C4-2B (cell line): ENCODE data around the gene ARPC1B.
A peak's percentile ranks its signal among the peaks of the same experiment; 100 is the strongest.
"Not testable (repeated sequence)": the region's sequence is repeated elsewhere in the genome, so short reads cannot be mapped to it uniquely, and the experiment has no call there.

ENCODE experiments used
- H3K27ac ChIP-seq: fragments of 450-650 bp; 2 replicates; pipeline ENCODE4 v1.5.1; 2017
- ZFX ChIP-seq: fragments of 450-650 bp; IDR thresholded peaks from 2 replicates; pipeline ENCODE4 v1.6.1; 2017
- TF ChIP-seq, protein P1 (sequence below): fragments of 450-650 bp; conservative IDR thresholded peaks from 2 replicates; pipeline ENCODE4 v1.5.1; 2017; ENCODE audit warnings: mild to moderate bottlenecking

The ARPC1B gene

DNA sequence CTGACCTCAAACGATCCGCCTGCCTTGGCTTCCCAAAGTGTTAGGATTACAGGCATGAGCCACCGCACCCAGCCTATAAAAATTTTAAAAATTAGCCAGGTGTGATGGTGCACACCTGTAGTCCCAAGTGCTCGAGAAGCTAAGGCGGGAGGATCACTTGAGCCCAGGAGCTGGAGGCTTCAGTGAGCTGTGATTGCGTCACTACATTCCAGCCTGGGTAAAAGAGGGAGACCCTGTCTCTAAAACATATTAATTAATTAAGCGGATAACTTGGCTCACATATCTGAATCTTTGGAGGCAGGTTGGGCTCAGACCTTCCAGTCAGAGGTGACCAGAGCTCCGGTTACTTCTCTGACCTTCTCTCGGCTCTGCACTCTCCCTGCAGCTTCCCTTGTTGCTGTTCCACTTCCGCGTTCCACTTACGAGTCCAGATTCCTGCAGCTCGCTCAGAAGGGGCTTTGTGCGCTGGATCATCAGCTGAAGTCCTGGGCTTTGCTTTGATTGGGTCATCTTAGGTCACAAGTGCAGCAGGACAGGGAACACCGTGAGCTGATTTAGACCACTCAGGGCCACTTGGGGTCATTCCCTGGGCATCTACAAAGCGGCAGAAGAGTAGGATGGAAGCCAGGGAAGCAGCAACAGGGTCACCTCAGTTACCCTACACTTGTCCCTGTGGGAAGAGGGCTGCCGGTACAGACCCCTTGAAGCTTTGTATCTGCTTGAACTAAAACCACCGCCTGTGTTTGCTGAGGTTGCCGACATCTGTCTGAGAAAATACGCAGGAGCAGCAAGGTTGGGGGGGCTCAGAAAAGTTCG, 2.0 kb upstream of the ARPC1B start:
- TF ChIP-seq ZFX = no peak
- TF ChIP-seq, protein P1, sequence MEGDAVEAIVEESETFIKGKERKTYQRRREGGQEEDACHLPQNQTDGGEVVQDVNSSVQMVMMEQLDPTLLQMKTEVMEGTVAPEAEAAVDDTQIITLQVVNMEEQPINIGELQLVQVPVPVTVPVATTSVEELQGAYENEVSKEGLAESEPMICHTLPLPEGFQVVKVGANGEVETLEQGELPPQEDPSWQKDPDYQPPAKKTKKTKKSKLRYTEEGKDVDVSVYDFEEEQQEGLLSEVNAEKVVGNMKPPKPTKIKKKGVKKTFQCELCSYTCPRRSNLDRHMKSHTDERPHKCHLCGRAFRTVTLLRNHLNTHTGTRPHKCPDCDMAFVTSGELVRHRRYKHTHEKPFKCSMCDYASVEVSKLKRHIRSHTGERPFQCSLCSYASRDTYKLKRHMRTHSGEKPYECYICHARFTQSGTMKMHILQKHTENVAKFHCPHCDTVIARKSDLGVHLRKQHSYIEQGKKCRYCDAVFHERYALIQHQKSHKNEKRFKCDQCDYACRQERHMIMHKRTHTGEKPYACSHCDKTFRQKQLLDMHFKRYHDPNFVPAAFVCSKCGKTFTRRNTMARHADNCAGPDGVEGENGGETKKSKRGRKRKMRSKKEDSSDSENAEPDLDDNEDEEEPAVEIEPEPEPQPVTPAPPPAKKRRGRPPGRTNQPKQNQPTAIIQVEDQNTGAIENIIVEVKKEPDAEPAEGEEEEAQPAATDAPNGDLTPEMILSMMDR = no peak
- H3K27ac ChIP-seq = no peak overlapping the region

DNA sequence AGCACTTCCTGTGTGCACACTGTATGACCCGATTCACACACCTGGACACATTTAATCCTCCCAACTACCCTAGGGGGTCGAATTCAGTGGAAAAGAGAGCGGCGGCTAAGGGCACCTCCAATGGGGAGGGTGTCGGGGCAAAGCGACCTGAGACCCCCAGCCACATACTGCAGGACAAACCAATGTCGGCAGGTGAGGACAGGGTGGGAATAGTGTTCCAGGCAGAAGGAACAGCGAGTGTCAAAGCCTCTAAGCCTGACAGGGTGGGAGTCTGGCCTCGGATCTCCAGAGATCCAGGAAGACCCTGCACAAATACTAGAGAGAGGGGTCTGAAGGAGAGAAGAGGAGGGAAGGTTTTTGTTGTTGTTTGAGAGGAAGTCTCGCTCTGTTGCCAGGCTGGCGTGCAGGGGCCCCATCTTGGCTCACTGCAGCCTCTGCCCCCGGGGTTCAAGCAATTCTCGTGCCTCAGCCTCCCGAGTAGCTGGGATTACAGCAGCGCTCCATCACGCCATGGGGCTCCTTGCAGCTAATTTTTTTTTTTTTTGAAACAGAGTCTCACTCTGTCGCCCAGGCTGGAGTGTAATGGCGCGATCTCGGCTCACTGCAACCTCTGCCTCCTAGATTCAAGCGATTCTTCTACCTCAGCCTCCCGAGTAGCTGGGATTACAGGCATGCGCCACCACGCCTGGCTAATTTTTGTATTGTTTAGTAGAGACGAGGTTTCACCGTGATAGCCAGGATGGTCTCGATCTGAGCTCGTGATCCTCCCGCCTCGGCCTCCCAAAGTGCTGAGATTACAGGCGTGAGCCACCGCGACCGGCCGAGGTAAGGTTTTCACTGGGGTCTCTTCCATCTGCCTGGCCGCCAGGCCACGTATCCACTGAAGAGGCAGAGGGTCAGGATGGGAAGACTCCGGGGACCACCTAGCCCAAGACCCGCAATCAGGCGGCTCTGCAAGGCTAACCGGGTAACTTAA, 1.2 kb upstream of the ARPC1B start:
- TF ChIP-seq ZFX = no peak
- TF ChIP-seq, protein P1 = no peak
- H3K27ac ChIP-seq = no peak overlapping the region

DNA sequence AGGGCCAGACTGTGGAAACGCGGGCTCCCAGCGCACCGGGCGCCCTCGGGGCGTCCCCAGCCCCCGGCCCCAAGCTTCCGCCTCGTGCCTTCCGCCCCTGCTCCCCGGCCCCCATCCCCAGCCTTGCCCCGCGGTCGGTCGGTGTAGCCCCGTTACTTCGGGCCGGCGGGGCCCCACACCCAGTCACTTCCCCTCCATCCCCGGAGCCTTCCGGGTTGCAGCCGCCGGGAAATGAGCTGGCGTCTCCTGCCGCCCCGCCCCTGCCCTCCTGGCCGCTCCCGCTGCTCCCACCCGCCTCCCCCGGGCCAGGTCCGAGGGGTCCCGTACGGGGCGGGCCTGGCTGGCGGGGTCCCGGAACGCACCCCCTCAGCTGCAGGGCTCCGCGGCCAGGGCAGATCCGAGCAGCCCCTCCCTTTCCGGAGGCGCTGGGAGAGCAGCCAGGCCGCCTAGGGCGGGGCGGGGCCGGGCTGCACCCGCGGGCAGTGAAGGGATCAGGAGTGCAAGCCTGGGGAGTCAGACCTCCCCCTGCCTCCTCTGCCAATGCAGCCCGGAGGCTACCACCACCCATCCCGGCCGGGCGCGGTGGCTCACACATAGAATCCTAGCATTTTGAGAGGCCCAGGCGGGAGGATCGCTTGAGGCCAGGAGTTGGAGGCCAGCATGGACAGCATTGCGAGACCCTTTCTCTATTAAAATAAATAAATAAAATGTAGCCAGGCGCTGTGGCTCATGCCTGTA, 709 bp downstream of the ARPC1B start:
- peak overlapping the region; percentile 79 for H3K27ac ChIP-seq
- TF ChIP-seq ZFX = 0 out of 2 replicates have a peak, but pooled peaks have one; percentile 13
- TF ChIP-seq, protein P1 = no peak

DNA sequence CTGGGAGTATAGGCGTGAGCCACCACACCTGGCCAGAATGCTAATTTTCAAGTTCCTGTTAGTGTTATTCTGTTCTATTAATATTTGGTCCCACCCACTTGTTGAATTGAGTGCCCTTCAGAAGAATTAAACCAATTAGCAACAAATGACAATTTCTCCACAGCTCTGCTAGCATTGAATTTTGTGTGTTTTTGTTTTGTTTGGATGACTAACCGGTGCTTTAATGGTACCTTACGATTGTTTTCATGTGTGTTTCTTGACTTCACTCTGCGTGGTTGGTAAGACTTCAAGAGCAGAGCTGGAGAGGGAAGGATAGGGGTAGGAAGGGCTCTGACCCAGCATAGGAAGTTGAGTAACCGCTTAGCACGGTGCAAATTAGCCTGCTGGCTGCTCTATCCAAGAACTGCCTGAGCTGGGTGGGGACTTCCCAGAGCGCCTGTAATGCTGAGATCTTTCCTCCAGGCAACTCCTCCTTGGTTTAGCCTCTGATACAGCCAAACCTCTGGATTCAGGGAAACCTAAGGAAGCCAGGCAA, 4.6 kb downstream of the ARPC1B start:
- H3K27ac ChIP-seq = no peak overlapping the region
- TF ChIP-seq, protein P1 = no peak
- TF ChIP-seq ZFX = no peak

DNA sequence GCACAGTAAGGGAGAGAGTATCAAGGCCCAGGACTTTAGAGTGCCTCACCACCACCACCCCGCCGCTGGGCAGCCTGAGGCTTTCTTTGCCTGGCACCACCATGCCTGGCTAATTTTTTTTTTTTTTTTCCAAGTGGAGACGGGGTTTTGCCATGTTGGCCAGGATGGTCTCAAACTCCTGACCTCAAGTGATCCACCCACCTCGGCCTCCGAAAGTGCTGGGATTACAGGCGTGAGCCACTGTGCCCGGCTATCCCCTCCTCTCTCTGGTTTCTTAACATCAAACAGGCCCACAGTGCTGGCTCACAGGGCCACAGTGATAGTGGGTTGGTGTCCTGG, 5.1 kb downstream of the ARPC1B start:
- H3K27ac ChIP-seq = not testable (repeated sequence)

DNA sequence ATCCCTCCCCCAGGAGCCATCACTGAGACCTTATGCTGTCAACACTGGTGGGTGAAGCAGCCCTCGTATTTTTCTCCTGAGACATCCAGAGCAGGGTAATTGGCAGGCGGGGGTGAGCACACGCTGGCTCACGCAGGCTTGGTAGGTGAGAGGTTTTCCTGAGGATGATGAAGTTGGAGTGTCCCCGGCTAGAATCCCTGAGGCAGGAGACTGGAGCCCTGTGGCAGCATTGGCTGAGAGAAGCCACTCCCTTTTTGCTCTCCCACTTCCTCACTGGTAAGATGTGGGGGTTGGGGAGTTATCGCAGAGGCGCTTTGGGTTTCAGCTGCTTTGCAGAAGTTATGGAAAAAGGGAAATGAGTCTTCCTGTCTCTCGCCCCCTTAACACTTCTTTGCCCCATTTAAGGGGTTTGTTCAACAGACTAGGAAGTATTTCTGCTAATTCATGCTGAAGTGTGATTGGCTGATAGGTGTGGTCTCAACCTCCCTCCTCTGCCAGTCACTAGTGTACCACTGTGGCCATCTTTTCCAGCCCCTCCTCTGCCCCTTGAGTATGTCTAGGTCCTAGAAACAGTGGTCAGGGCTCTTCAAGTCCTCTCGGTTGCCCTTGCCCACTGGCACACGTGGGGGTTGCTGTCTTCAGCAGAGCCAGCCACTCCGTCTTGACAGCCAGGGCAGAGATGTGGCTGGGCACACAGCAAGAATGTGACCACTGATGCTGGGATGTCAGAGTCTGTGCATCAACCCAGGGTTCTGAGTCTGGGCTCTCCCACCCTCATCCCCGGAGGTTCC, 5.7 kb downstream of the ARPC1B start:
- TF ChIP-seq, protein P1 = no peak
- no peak for TF ChIP-seq ZFX
- no peak overlapping the region for H3K27ac ChIP-seq
